K562 (cell line): ENCODE measurements around the gene PSMD2. TPM values are rescaled to one million over a fixed set of nuclear protein-coding genes. Genes with fewer than 3 reads are reported as not detected.

Source experiments
- ATAC-seq: fragments of 200-7000 bp; cut with Tn5 transposase; 3 replicates; pipeline ENCODE4 v1.9.1; 2020; ENCODE audit warnings: moderate library complexity
- BruUV-seq: library from RNA; stranded (reverse); fragments of 400-500 nt; replicated peaks from 2 replicates; lab custom pipeline; 2021; lab: Mats Ljungman, UMichigan
- CTCF ChIA-PET: fragments of 300-600 bp; formaldehyde crosslinking; extraction: SDS; loops from one replicate; lab custom pipeline; 2021; ENCODE audit warnings: low intra/inter-chr PET ratio; lab: Yijun Ruan, JAX
- POLR2A ChIA-PET: fragments of 300-600, 350-650 bp; sonication (Branson Sonifier 250); formaldehyde crosslinking; extraction: SDS; loops from one replicate; lab custom pipeline; 2021; ENCODE audit warnings: antibody characterized with exemption, inconsistent platforms; lab: Yijun Ruan, JAX
- DNase-seq, 4 experiments: peaks; one replicate each; pipeline versions ENCODE4 v3.0.0 to v3.0.0-alpha.2; 2011 to 2018; ENCODE audit warnings: low spot score in 3 of 4, mixed read lengths in 3 of 4; ENCODE audit errors: extremely low read depth in 1 of 4
- FAIRE-seq: peaks from 2 replicates; lab custom pipeline; 2011; peaks lifted over from hg19 to GRCh38; lab: Jason Lieb, UNC
- H2AFZ ChIP-seq: 2 replicates; pipeline ENCODE4 v1.6.0; 2011; ENCODE audit warnings: low read depth, low read length, control low read depth, inconsistent platforms
- H3K27ac ChIP-seq: fragments of 200-600 bp; 3 replicates; pipeline ENCODE4 v1.8.0; 2011; ENCODE audit warnings: low read depth, mild to moderate bottlenecking, control low read depth, inconsistent platforms, low read length, moderate library complexity, mixed read lengths; ENCODE audit errors: extremely low read depth
- H3K27me3 ChIP-seq, 2 experiments: fragments of 300-600 bp in 1 of 2; 2 replicates in 1 of 2; 3 replicates in 1 of 2; pipeline versions ENCODE4 v1.6.0 to v1.8.0; 2011; ENCODE audit warnings: inconsistent platforms in 2 of 2, low read length in 2 of 2, mild to moderate bottlenecking in 1 of 2, mixed read lengths in 1 of 2, moderate library complexity in 1 of 2; ENCODE audit not compliant: control insufficient read depth in 2 of 2, insufficient read depth in 2 of 2
- H3K36me3 ChIP-seq: fragments of 300-600 bp; 3 replicates; pipeline ENCODE4 v1.8.0; 2011; ENCODE audit warnings: mild to moderate bottlenecking, low read length, inconsistent platforms; ENCODE audit not compliant: control insufficient read depth, insufficient read depth
- H3K4me1 ChIP-seq, 2 experiments: fragments of 200-600 bp in 1 of 2; replicated peaks in 1 of 2; 2 replicates in 1 of 2; 3 replicates in 1 of 2; pipeline versions ENCODE4 v1.5.1 to v1.8.0; 2011; ENCODE audit warnings: inconsistent platforms in 2 of 2, low read length in 2 of 2, mild to moderate bottlenecking in 1 of 2, mixed read lengths in 1 of 2, moderate library complexity in 1 of 2; ENCODE audit not compliant: control insufficient read depth in 2 of 2, insufficient read depth in 2 of 2
- H3K4me2 ChIP-seq: 2 replicates; pipeline ENCODE4 v1.6.1; 2011; ENCODE audit warnings: low read length, control low read depth, inconsistent platforms, mixed read lengths; ENCODE audit not compliant: insufficient read depth
- H3K4me3 ChIP-seq: fragments of 200-600 bp; sonication (generic), shearing (Covaris generic); 2 replicates; pipeline ENCODE4 v1.5.1; 2016; ENCODE audit warnings: control low read depth, inconsistent platforms
- H3K79me2 ChIP-seq: fragments of 200-600 bp; 3 replicates; pipeline ENCODE4 v1.8.0; 2011; ENCODE audit warnings: low read length, inconsistent platforms; ENCODE audit not compliant: control insufficient read depth, insufficient read depth
- H3K9ac ChIP-seq, 2 experiments: 2 replicates each; pipeline versions ENCODE4 v1.6.0 to v1.6.1; 2011; ENCODE audit warnings: low read depth in 2 of 2, low read length in 2 of 2, control low read depth in 1 of 2, inconsistent platforms in 1 of 2, mild to moderate bottlenecking in 1 of 2, mixed read lengths in 1 of 2; ENCODE audit not compliant: insufficient read depth in 1 of 2
- H3K9me1 ChIP-seq: one replicate; pipeline ENCODE4 v1.6.0; 2011; ENCODE audit warnings: inconsistent platforms, mild to moderate bottlenecking, low read length, moderate library complexity; ENCODE audit not compliant: control insufficient read depth, insufficient read depth
- H3K9me3 ChIP-seq: replicated peaks from 2 replicates; pipeline ENCODE4 v1.5.1; 2011; ENCODE audit warnings: low read depth, low read length, inconsistent platforms; ENCODE audit not compliant: control insufficient read depth, insufficient read depth
- H4K20me1 ChIP-seq: replicated peaks from 2 replicates; pipeline ENCODE4 v1.6.1; 2011; ENCODE audit warnings: low read length, inconsistent platforms, mixed read lengths; ENCODE audit not compliant: control insufficient read depth, insufficient read depth
- CBFB ChIP-seq: sonication (generic); formaldehyde crosslinking; IDR thresholded peaks from 2 replicates; pipeline ENCODE4 v1.4.0; 2020; ENCODE audit warnings: mild to moderate bottlenecking, missing genetic modification reagents
- CHD1 ChIP-seq: fragments of 200-600 bp; sonication (generic); IDR thresholded peaks from one replicate; pipeline ENCODE4 v1.6.1; 2012; ENCODE audit warnings: mild to moderate bottlenecking, moderate library complexity, low read length, inconsistent platforms
- KDM5B ChIP-seq: fragments of 200-600 bp; sonication (generic); IDR thresholded peaks from 2 replicates; pipeline ENCODE4 v1.6.1; 2012; ENCODE audit warnings: low read depth, mild to moderate bottlenecking, moderate library complexity, low read length, control low read depth, inconsistent platforms; ENCODE audit not compliant: insufficient replicate concordance
- MIER1 ChIP-seq: fragments of 450-650 bp; IDR thresholded peaks from 2 replicates; pipeline ENCODE4 v1.6.1; 2016; ENCODE audit warnings: antibody characterized with exemption, mild to moderate bottlenecking, low read depth
- RAD51 ChIP-seq: fragments of 450-650 bp; IDR thresholded peaks from 2 replicates; pipeline ENCODE4 v1.7.1; 2016; ENCODE audit warnings: low read depth, mild to moderate bottlenecking, borderline replicate concordance
- SRSF7 ChIP-seq: fragments of 200-400 bp; formaldehyde crosslinking; optimal IDR thresholded peaks from 2 replicates; pipeline ENCODE3; 2017; ENCODE audit warnings: mild to moderate bottlenecking, low read depth, low read length
- ZBTB2 ChIP-seq: fragments of 450-650 bp; IDR thresholded peaks from 2 replicates; pipeline ENCODE4 v1.6.1; 2016; ENCODE audit warnings: antibody characterized with exemption
- WGBS: fragments of 100-300 bp; shearing (Covaris generic); methylation state at CpG from one replicate; pipeline ENCODE4 v1.1.6; 2016; ENCODE audit warnings: low coverage, mixed read lengths; ENCODE audit not compliant: insufficient coverage; ENCODE audit errors: missing lambda C conversion rate; 5-methylcytosine and 5-hydroxymethylcytosine counted together
- in situ Hi-C: fragments of 300-500 bp; cut with MboI; formaldehyde crosslinking; loops from 4 replicates; pipeline ENCODE4 v1.15.0; 2018; ENCODE audit warnings: inconsistent platforms, mixed read lengths
- intact Hi-C: fragments of 100-400 bp; cut with micrococcal nuclease; formaldehyde crosslinking; loops from 2 replicates; pipeline ENCODE4 v1.14.2; 2022
- polyA plus RNA-seq, 8 experiments: library from polyadenylated mRNA; depleted of rRNA in 4 of 8; stranded (reverse) in 5 of 8; unstranded in 3 of 8; fragments of >200 nt; fragmentation: Nextera tagmentation in 2 of 8; fragmentation: Illumina TruSeq in 1 of 8; extraction: Ambion mirVana in 2 of 8; extraction: Trizol in 1 of 8; gene quantifications; 2 replicates each; pipeline versions ENCODE4 v1.2.1 to v1.2.3, GENCODE V29; 2011 to 2014; ENCODE audit warnings: inconsistent platforms in 1 of 8, missing spikeins in 1 of 8
- total RNA-seq, 7 experiments: library from RNA; depleted of rRNA in 6 of 7; stranded (reverse); fragments of >200 nt in 6 of 7; fragmentation: Illumina TruSeq in 2 of 7; extraction: Trizol in 2 of 7; gene quantifications; 2 replicates each; pipeline versions ENCODE4 v1.2.1 to v1.2.3, GENCODE V29; 2011 to 2021; ENCODE audit warnings: low replicate concordance in 1 of 7
- TF ChIP-seq, protein P1 (sequence below), 2 experiments: fragments of 450-650 bp in 1 of 2; sonication (generic) in 1 of 2; formaldehyde crosslinking in 1 of 2; IDR thresholded peaks; 2 replicates each; pipeline versions ENCODE4 v1.7.1 to v1.9.0; 2016 to 2022; ENCODE audit warnings: inconsistent platforms in 1 of 2, mild to moderate bottlenecking in 1 of 2, missing genetic modification reagents in 1 of 2

PSMD2 gene
- total and polyA plus RNA-seq, 9 of the 15 experiments (the other 6 are each of a cell fraction or from before 2014, with no cell fraction given) = 152 to 484 (median 295) TPM

DNA sequence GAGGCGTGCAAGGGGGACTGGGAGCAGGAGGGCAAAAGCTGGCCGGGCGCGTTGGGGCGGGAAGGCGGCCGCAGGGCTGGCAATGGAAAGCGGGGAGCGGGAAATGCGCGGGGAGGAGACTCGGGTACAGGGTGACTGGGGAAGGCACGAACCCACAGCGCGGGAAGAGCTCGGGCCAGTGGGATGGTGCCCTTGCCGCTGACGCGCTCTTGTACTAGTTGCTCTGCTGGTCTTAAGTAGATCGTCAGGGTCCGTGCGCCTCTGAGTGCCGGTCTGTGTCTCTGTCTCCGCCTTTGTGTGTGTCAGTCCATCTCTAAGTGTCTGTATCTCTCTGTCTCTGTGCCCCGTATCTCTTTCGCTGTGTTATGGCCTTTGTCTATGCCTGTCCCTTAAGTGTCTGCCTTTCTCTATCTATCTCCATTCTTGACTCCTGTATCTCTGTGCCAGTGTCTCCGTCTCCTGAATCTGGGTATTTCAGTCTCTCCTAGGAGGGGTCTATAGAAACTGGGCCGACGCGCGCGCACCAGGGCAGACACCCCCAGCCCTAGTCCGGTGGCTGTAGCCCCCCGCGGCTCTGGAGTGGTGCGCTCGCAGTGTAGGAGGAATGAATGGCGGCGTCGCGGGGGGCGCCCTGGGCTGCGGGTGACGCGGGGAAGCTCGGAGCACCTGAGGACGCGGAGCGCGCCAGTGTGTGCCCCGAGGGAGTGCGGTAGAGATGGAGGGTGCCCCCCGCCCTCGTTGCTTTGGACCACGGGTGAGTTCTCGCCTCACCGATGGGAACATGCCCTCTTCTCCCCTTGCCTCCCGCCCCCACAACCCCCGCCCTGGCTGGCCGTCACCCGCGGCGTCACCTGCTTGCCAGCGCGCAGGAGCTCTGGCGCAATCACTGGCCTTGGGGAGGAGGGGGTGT is 36.9 kb upstream of the PSMD2 start:
- no peaks in the 10 kb centered on the region for H3K79me2 ChIP-seq
- peak overlapping the region; percentile 42 for H3K4me3 ChIP-seq
- DNase-seq (peak in 3 of 4 experiments; percentile 31 to 45 (median 34)), FAIRE-seq (no peak), ATAC-seq (peak; percentile 30)
- H3K9me1 ChIP-seq = no peaks in the 10 kb centered on the region
- in situ Hi-C loops = no loop called here
- H4K20me1 ChIP-seq = peaks cover 25% of the 10 kb centered on the region
- H3K36me3 ChIP-seq = no peaks in the 10 kb centered on the region
- H3K4me2 ChIP-seq = peak overlapping the region; percentile 82
- peaks cover 10 to 31% of the 10 kb centered on the region in 2 experiments; a peak in 4 of 5 replicates for H3K27me3 ChIP-seq
- POLR2A ChIA-PET = interaction anchor here (0.5 to 1.9 kb wide), 3 partner anchors 13 to 864 kb away, joined by 3 to 4 read pairs (median 3); partner anchors contain the start of gene EEF1AKMT4
- peak overlapping the region in 1 of 2 experiments; percentile 83; a peak in 2 of 4 replicates for H3K9ac ChIP-seq
- no TSS peak for BruUV-seq
- intact Hi-C loops = no loop called here
- H3K4me1 ChIP-seq = peaks cover 14 to 36% of the 10 kb centered on the region in 2 experiments; a peak in 4 of 5 replicates
- peak overlapping the region; percentile 72 for H2AFZ ChIP-seq
- CTCF ChIA-PET = no interaction called here
- no peaks in the 10 kb centered on the region for H3K9me3 ChIP-seq
- 13% methylated on average over 42 of the region's 66 CpGs for WGBS
- no peak overlapping the region for H3K27ac ChIP-seq
- TF ChIP-seq SRSF7 (no peak), MIER1 (peak; percentile 39; the same call in 1 of the 2 replicates), ZBTB2 (0 out of 2 replicates have a peak, but pooled peaks have one; percentile 47), RAD51 (no peak), KDM5B (peak; percentile 41), CHD1 (no peak), CBFB (0 out of 2 replicates have a peak, but pooled peaks have one; percentile 41)
- TF ChIP-seq, protein P1, sequence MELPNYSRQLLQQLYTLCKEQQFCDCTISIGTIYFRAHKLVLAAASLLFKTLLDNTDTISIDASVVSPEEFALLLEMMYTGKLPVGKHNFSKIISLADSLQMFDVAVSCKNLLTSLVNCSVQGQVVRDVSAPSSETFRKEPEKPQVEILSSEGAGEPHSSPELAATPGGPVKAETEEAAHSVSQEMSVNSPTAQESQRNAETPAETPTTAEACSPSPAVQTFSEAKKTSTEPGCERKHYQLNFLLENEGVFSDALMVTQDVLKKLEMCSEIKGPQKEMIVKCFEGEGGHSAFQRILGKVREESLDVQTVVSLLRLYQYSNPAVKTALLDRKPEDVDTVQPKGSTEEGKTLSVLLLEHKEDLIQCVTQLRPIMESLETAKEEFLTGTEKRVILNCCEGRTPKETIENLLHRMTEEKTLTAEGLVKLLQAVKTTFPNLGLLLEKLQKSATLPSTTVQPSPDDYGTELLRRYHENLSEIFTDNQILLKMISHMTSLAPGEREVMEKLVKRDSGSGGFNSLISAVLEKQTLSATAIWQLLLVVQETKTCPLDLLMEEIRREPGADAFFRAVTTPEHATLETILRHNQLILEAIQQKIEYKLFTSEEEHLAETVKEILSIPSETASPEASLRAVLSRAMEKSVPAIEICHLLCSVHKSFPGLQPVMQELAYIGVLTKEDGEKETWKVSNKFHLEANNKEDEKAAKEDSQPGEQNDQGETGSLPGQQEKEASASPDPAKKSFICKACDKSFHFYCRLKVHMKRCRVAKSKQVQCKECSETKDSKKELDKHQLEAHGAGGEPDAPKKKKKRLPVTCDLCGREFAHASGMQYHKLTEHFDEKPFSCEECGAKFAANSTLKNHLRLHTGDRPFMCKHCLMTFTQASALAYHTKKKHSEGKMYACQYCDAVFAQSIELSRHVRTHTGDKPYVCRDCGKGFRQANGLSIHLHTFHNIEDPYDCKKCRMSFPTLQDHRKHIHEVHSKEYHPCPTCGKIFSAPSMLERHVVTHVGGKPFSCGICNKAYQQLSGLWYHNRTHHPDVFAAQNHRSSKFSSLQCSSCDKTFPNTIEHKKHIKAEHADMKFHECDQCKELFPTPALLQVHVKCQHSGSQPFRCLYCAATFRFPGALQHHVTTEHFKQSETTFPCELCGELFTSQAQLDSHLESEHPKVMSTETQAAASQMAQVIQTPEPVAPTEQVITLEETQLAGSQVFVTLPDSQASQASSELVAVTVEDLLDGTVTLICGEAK (IDR thresholded peaks at IDR 0.05) = peak; percentile 32; the same call in 1 of the 2 replicates
- TF ChIP-seq, protein P1 (CRISPR knock-in tag; IDR thresholded peaks at IDR 0.05) = no peak
